WTC11 (cell line): ENCODE results near the gene PDXP.

Experiments
- ARID4B ChIP-seq: sonication (generic); formaldehyde crosslinking; IDR thresholded peaks from 2 replicates; pipeline ENCODE4 v1.8.0; 2023; ENCODE audit warnings: missing genetic modification reagents, mild to moderate bottlenecking, borderline replicate concordance
- IRF2 ChIP-seq: sonication (generic); formaldehyde crosslinking; IDR thresholded peaks from 2 replicates; pipeline ENCODE4 v1.8.0; 2022; ENCODE audit warnings: low read depth, missing genetic modification reagents, borderline replicate concordance
- ZNF423 ChIP-seq: fragments of 250-450 bp; sonication (Bioruptor Pico); IDR thresholded peaks from 2 replicates; pipeline ENCODE4 v2.1.2; 2022; ENCODE audit warnings: mild to moderate bottlenecking, moderate library complexity
- TF ChIP-seq, protein P1 (sequence below): fragments of 200-600 bp; IDR thresholded peaks from 2 replicates; pipeline ENCODE4 v1.8.0; 2022; ENCODE audit warnings: antibody characterized with exemption
- TF ChIP-seq, protein P2 (sequence below): sonication (generic); formaldehyde crosslinking; IDR thresholded peaks from 2 replicates; pipeline ENCODE4 v1.8.0; 2022; ENCODE audit warnings: missing genetic modification reagents
- TF ChIP-seq, protein P3 (sequence below): sonication (generic); formaldehyde crosslinking; IDR thresholded peaks from 2 replicates; pipeline ENCODE4 v1.8.0; 2022; ENCODE audit warnings: mild to moderate bottlenecking, missing genetic modification reagents

DNA sequence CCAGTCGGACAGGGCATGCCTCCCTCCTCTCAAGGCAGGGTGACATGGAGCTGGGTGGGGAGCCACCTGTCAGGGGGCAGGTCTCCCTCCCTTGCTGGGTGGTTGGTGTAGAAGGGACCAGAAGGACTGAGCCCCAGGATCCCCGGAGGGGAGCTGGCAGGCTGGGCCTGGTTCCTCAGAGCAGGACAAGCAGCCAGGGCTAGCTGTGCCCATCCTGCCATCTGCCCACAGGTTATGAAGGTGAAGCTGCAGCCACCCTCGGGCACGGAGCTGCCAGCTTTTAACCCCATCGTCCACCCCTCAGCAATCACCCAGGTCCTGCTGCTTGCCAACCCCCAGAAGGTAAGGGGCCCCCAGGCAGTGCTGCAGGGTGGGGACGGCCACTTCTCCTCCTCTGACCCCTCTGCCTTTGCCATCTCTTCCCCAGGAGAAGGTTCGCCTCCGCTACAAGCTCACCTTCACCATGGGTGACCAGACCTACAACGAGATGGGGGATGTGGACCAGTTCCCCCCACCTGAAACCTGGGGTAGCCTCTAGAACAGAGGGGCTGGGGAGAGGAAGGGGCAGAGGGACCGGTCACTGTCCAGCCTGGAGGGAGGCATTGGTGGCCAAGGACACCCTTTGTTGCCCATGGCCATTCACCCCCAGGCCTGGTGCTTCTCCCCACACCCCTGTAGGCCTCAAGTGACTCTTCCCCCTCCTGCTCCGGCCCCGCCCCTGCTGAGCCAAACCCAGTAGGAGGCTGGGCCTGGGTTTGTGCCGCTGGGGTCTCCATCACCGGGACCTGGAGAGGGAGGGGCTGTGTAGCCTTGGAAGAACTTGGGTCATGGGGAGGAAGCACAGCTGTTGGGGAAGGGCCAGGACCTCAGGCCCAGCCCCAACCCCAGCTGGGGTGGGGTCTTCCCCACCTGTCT, 26.1 kb upstream of the PDXP start:
- TF ChIP-seq, protein P1, sequence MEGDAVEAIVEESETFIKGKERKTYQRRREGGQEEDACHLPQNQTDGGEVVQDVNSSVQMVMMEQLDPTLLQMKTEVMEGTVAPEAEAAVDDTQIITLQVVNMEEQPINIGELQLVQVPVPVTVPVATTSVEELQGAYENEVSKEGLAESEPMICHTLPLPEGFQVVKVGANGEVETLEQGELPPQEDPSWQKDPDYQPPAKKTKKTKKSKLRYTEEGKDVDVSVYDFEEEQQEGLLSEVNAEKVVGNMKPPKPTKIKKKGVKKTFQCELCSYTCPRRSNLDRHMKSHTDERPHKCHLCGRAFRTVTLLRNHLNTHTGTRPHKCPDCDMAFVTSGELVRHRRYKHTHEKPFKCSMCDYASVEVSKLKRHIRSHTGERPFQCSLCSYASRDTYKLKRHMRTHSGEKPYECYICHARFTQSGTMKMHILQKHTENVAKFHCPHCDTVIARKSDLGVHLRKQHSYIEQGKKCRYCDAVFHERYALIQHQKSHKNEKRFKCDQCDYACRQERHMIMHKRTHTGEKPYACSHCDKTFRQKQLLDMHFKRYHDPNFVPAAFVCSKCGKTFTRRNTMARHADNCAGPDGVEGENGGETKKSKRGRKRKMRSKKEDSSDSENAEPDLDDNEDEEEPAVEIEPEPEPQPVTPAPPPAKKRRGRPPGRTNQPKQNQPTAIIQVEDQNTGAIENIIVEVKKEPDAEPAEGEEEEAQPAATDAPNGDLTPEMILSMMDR = no peak
- TF ChIP-seq ARID4B (CRISPR knock-in tag) = no peak
- TF ChIP-seq IRF2 (CRISPR knock-in tag) = no peak
- TF ChIP-seq, protein P2, sequence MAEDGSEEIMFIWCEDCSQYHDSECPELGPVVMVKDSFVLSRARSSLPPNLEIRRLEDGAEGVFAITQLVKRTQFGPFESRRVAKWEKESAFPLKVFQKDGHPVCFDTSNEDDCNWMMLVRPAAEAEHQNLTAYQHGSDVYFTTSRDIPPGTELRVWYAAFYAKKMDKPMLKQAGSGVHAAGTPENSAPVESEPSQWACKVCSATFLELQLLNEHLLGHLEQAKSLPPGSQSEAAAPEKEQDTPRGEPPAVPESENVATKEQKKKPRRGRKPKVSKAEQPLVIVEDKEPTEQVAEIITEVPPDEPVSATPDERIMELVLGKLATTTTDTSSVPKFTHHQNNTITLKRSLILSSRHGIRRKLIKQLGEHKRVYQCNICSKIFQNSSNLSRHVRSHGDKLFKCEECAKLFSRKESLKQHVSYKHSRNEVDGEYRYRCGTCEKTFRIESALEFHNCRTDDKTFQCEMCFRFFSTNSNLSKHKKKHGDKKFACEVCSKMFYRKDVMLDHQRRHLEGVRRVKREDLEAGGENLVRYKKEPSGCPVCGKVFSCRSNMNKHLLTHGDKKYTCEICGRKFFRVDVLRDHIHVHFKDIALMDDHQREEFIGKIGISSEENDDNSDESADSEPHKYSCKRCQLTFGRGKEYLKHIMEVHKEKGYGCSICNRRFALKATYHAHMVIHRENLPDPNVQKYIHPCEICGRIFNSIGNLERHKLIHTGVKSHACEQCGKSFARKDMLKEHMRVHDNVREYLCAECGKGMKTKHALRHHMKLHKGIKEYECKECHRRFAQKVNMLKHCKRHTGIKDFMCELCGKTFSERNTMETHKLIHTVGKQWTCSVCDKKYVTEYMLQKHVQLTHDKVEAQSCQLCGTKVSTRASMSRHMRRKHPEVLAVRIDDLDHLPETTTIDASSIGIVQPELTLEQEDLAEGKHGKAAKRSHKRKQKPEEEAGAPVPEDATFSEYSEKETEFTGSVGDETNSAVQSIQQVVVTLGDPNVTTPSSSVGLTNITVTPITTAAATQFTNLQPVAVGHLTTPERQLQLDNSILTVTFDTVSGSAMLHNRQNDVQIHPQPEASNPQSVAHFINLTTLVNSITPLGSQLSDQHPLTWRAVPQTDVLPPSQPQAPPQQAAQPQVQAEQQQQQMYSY (CRISPR knock-in tag) = no peak
- TF ChIP-seq, protein P3, sequence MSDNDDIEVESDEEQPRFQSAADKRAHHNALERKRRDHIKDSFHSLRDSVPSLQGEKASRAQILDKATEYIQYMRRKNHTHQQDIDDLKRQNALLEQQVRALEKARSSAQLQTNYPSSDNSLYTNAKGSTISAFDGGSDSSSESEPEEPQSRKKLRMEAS (CRISPR knock-in tag) = no peak
- TF ChIP-seq ZNF423 (CRISPR knock-in tag) = no peak
